GM12873 (cell line): ENCODE results near the gene TTC7B.

Experiments used
- CTCF ChIP-seq: IDR thresholded peaks from 2 replicates; pipeline ENCODE4 v1.5.1; 2012; ENCODE audit warnings: low read depth, mild to moderate bottlenecking, moderate library complexity, low read length, control low read depth; ENCODE audit not compliant: insufficient read depth; ENCODE audit errors: missing control alignments

TTC7B gene

DNA sequence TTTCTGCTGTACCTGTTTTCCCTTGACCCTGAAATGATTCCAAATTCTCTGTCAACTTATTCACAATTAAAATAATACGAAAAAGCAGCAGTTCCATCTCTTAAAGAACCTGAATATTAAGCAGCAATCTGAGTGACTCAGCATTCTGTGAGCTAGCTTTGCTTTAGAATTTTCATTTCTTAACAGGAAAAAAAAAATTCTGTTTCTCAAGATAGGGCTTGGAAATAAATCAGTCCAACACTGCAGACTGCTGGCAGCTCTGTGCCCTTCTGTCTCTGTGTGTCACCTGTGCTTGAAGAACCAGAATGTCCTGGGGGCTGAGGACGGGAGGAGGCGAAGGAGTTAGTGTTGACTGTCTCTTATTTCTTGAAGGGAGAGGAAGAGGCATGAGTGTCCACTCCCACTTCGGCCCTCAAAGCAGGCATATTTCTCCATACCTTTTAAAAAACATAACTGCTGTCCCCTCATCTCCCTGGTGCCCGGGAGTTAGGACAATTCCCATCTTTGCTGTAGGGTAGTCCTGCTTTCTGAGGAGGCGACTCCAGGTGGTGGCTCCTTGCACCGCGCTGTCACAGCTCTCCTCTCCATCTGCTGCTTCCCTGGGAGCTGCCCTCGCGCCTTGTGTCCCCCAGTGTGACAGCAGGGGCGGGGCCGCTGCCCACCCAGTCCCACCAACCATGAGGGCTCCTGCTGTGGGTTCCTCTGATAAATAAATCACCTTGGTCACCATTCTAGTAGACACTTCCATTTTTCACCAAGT, 216.3 kb downstream of the TTC7B start:
- no peak for TF ChIP-seq CTCF

- TF ChIP-seq CTCF: no peak
These were observed 216.9 kb downstream of the TTC7B start for GRCh38 chr14:90599339-90599738.

GRCh38 chr14:90597961-90598360, 218.3 kb downstream of the TTC7B start:
- TF ChIP-seq CTCF: no peak

DNA sequence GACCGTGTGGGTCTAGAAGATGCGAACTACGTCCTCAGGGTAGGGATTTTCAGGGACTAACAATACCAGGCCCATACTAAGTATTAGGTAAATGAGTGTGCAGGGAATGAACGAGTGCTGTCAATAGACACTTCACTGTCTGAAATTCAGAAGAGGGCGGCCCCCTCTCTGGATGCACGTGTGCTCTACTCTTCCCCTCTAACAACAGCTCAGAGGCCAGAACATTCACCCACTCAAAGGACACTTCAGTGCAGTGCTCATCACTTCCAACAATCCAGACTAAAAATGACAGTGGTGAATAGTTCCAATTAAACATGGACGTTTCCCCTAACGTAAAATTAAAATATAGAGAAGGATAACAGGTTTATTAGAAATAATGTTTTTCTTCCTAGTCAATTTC, 219.5 kb downstream of the TTC7B start:
- no peak for TF ChIP-seq CTCF

- TF ChIP-seq CTCF: no peak
These were observed 222.8 kb downstream of the TTC7B start for GRCh38 chr14:90593254-90594040.

- no peak for TF ChIP-seq CTCF
These were observed 223.6 kb downstream of the TTC7B start for GRCh38 chr14:90592655-90593054.

DNA sequence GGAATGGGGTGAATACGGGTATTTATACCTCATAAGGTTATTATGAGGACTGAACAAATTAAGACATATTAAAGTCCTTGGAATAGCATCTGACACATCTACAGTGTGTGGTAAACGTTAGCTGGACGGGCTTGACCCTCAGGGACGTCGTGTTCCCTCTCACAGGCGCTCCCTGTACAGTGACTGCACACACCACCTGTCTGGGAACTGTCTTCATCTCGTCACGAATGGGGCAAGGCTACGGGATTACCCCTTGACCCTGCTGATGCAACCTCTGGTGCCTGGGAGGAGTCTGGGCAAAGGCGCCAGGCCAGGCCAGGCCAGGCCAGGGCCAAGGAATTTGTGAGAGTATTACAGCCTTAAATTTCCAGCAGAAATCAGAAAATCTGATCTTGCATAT, 228.3 kb downstream of the TTC7B start:
- no peak for TF ChIP-seq CTCF
